Measurements from ENCODE around the gene PRSS27. TPM values are rescaled to one million over a fixed set of nuclear protein-coding genes. Genes with fewer than 3 reads are reported as not detected.

The PRSS27 gene
- total RNA-seq, 1 donor from 2014 or later, result 1.8 TPM

- Mint-ChIP-seq H3K9me3 (no peaks in the 10 kb centered on the region), H3K4me1 (no peaks in the 10 kb centered on the region), H3K27ac (no peak overlapping the region), H3K4me3 (no peak overlapping the region), H3K27me3 (no peaks in the 10 kb centered on the region), H3K36me3 (ENCODE audit: low read depth) (peaks cover 27% of the 10 kb centered on the region)
- POLR2A ChIA-PET, result no interaction called here
- CTCF ChIA-PET, result no interaction called here
- no peak for DNase-seq
- ATAC-seq (ENCODE audit: low read depth), result no peak
- TF ChIP-seq CTCF (IDR thresholded peaks at IDR 0.05), result no peak
- intact Hi-C loops (cut with micrococcal nuclease), result no loop called here
These were observed 12.4 kb downstream of the PRSS27 start for GRCh38 chr16:2707368-2708289.

- ChIA-PET CTCF (no interaction called here), POLR2A (no interaction called here)
- H3K9me3 Mint-ChIP-seq, result no peaks in the 10 kb centered on the region
- intact Hi-C loops (cut with micrococcal nuclease), result no loop called here
- H3K4me1 Mint-ChIP-seq, result no peaks in the 10 kb centered on the region
- TF ChIP-seq CTCF (IDR thresholded peaks at IDR 0.05), result no peak
- DNase-seq (no peak), ATAC-seq (ENCODE audit: low read depth) (no peak)
- peaks cover 35% of the 10 kb centered on the region for H3K36me3 Mint-ChIP-seq (ENCODE audit: low read depth)
- no peak overlapping the region for H3K4me3 Mint-ChIP-seq
- H3K27ac Mint-ChIP-seq, result no peak overlapping the region
- H3K27me3 Mint-ChIP-seq, result no peaks in the 10 kb centered on the region
These were observed 13.3 kb downstream of the PRSS27 start for GRCh38 chr16:2706611-2707311.

GRCh38 chr16:2706085-2706484 is 13.9 kb downstream of the PRSS27 start:
- no peaks in the 10 kb centered on the region for H3K4me1 Mint-ChIP-seq
- POLR2A ChIA-PET, result no interaction called here
- H3K36me3 Mint-ChIP-seq (ENCODE audit: low read depth), result peaks cover 38% of the 10 kb centered on the region
- H3K9me3 Mint-ChIP-seq, result no peaks in the 10 kb centered on the region
- no peaks in the 10 kb centered on the region for H3K27me3 Mint-ChIP-seq
- no peak for DNase-seq
- no peak for TF ChIP-seq CTCF (IDR thresholded peaks at IDR 0.05)
- no peak overlapping the region for H3K4me3 Mint-ChIP-seq
- intact Hi-C loops (cut with micrococcal nuclease), result no loop called here
- CTCF ChIA-PET, result no interaction called here
- no peak for ATAC-seq (ENCODE audit: low read depth)
- H3K27ac Mint-ChIP-seq, result no peak overlapping the region

- Mint-ChIP-seq H3K27ac (no peak overlapping the region), H3K4me1 (no peaks in the 10 kb centered on the region), H3K4me3 (no peak overlapping the region), H3K9me3 (no peaks in the 10 kb centered on the region), H3K27me3 (no peaks in the 10 kb centered on the region), H3K36me3 (ENCODE audit: low read depth) (peaks cover 46% of the 10 kb centered on the region)
- DNase-seq, result no peak
- ChIA-PET POLR2A (no interaction called here), CTCF (no interaction called here)
- no peak for ATAC-seq (ENCODE audit: low read depth)
- TF ChIP-seq CTCF (IDR thresholded peaks at IDR 0.05), result no peak
- intact Hi-C loops (cut with micrococcal nuclease), result no loop called here
These were observed 14.7 kb downstream of the PRSS27 start for GRCh38 chr16:2705351-2705750.

- ChIA-PET CTCF (no interaction called here), POLR2A (no interaction called here)
- no peak for TF ChIP-seq CTCF (IDR thresholded peaks at IDR 0.05)
- Mint-ChIP-seq H3K27ac (no peak overlapping the region), H3K27me3 (no peaks in the 10 kb centered on the region), H3K4me1 (no peaks in the 10 kb centered on the region), H3K36me3 (ENCODE audit: low read depth) (peaks cover 49% of the 10 kb centered on the region), H3K9me3 (no peaks in the 10 kb centered on the region), H3K4me3 (no peak overlapping the region)
- ATAC-seq (ENCODE audit: low read depth) (no peak), DNase-seq (no peak)
- intact Hi-C loops (cut with micrococcal nuclease), result no loop called here
These were observed 15.1 kb downstream of the PRSS27 start for GRCh38 chr16:2704983-2705275.
